GM12801 (cell line): ENCODE results near the gene KRT84.

ENCODE experiments used
- TF ChIP-seq, protein P1 (sequence below): IDR thresholded peaks from one replicate; pipeline ENCODE4 v1.5.1; 2011; ENCODE audit warnings: control low read depth; ENCODE audit not compliant: insufficient read length; ENCODE audit errors: extremely low read depth

Gene KRT84

GRCh38 chr12:52401526-52401925 is 16.1 kb upstream of the KRT84 start:
- TF ChIP-seq, protein P1, sequence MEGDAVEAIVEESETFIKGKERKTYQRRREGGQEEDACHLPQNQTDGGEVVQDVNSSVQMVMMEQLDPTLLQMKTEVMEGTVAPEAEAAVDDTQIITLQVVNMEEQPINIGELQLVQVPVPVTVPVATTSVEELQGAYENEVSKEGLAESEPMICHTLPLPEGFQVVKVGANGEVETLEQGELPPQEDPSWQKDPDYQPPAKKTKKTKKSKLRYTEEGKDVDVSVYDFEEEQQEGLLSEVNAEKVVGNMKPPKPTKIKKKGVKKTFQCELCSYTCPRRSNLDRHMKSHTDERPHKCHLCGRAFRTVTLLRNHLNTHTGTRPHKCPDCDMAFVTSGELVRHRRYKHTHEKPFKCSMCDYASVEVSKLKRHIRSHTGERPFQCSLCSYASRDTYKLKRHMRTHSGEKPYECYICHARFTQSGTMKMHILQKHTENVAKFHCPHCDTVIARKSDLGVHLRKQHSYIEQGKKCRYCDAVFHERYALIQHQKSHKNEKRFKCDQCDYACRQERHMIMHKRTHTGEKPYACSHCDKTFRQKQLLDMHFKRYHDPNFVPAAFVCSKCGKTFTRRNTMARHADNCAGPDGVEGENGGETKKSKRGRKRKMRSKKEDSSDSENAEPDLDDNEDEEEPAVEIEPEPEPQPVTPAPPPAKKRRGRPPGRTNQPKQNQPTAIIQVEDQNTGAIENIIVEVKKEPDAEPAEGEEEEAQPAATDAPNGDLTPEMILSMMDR: no peak

DNA sequence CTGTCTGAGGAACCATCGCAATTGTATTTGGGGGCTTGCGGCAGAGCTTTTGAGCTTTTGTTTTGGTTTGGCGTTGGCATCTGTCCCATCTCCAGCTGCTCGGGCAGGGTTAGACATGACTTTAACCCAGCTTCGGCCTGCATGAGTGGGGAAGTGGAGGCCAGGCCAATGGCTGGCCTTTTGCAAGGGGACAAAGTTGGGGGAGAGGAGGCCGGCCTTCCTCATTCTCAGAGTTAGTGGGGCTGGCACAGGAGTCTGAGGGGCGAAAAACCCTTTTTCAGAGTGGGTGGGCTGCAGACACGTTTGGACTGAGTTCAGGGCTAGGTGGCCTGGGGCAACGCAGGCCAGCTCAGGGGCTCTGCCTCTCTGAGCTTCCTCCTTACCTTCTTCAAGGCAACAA is 15.5 kb upstream of the KRT84 start:
- TF ChIP-seq, protein P1: no peak

- TF ChIP-seq, protein P1: no peak
Measured at GRCh38 chr12:52399756-52400155, 14.3 kb upstream of the KRT84 start.

DNA sequence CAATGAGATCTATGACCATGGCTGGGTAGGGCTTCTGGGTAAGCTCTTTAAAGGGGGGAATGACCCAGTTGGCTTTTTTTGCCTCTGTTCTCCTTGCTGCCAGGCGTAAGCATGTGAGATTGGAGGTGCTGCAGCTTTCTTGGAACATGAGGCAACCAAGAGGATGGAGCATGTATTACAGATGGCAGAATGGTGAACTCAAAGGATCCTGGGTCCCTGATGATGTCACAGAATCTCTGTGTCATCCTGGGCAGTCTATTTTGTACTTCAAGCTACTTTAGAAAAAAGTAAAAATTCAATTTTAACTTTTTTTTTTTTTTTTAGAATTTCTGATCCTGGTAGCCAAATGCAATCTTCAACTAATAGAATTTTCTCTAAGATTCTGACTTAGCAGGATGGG is 12.7 kb upstream of the KRT84 start:
- TF ChIP-seq, protein P1: no peak

GRCh38 chr12:52396656-52397055 is 11.2 kb upstream of the KRT84 start:
- TF ChIP-seq, protein P1: no peak

DNA sequence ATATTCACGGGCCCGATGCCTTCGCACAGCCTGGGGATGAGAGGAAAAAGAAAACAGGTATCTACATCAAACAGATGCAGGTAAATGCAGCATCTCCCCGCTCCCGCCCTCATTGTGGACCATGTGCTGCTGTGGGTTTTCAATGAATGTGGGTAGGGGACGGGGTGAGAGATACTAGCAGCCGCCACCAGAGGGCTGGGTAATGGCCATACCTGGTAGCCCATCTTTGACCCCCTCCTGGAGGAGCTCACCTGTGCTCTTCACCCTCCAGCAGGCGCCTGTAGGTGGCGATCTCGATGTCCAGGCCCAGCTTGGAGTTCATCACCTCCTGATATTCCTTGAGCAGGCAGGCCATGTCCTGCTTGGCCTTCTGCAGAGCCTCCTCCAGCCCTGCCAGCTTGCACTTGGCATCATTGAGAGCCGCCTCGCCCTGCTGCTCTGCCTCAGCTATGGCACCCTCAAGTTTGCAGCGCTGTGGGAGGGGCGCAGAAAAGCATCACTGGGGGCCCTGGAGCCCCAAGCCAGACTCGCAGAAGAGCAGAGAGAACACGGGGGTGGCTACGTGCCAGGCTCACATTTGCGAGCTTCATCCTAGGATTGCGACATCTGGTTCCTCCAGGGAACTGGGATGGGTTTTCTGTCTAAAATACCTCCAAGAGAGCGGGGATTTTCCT is 10.4 kb upstream of the KRT84 start:
- TF ChIP-seq, protein P1: no peak

DNA sequence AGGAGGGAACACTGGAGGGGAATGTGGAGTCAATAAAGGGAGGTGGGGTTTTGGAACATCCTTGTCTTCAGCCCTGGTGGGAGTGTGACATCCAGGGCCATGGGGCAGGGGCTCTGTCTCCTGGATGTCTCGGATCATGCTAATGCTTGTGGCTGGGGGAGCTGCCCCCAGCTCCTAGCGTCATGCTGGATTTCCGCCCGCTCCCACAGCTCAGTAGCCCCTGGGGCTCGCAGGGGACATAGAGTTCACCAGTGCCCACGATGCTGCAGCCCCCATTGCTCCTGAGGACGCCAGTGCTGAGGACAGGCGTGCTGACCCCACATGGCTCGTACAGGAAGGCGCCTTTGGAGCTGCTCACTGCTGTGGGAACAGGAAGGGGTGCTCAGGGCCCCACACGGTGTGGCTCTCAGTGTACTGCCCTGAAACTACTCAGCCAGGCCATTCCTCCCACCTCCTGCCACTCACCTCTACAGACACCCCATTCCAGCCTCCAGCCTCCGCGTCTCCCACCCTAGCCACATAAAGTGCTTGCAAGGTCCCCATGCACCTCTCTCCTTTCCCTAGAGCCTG is 9.5 kb upstream of the KRT84 start:
- TF ChIP-seq, protein P1: no peak
